ENCODE data around the gene FRMPD2. TPM values are rescaled to one million over a fixed set of nuclear protein-coding genes. Genes with fewer than 3 reads are reported as not detected.
"Not testable (repeated sequence)": the region's sequence is repeated elsewhere in the genome, so short reads cannot be mapped to it uniquely, and the experiment has no call there.

The FRMPD2 gene
- total RNA-seq, 2 experiments from 2014 or later, result not detected

- peaks cover 7% of the 10 kb centered on the region for H3K9me3 Mint-ChIP-seq (ENCODE audit: low read depth)
- DNase-seq (no peak), ATAC-seq (no peak)
- peaks cover 26% of the 10 kb centered on the region for H3K4me1 Mint-ChIP-seq
- peaks cover 6% of the 10 kb centered on the region for H3K36me3 Mint-ChIP-seq
- CTCF ChIA-PET, result no interaction called here
- H3K4me3 Mint-ChIP-seq, result no peak overlapping the region
- no peak overlapping the region for H3K27ac Mint-ChIP-seq
- peaks cover 23% of the 10 kb centered on the region for H3K27me3 Mint-ChIP-seq
Measured at GRCh38 chr10:48284002-48284546, 9.6 kb upstream of the FRMPD2 start.

GRCh38 chr10:48282829-48283228 is 8.3 kb upstream of the FRMPD2 start:
- peaks cover 6% of the 10 kb centered on the region for H3K36me3 Mint-ChIP-seq
- CTCF ChIA-PET, result no interaction called here
- H3K27ac Mint-ChIP-seq, result no peak overlapping the region
- peaks cover 26% of the 10 kb centered on the region for H3K27me3 Mint-ChIP-seq
- H3K4me3 Mint-ChIP-seq, result no peak overlapping the region
- ATAC-seq, result no peak
- H3K4me1 Mint-ChIP-seq, result peaks cover 14% of the 10 kb centered on the region
- peaks cover 7% of the 10 kb centered on the region for H3K9me3 Mint-ChIP-seq (ENCODE audit: low read depth)
- no peak for DNase-seq

- ATAC-seq; H3K9me3 Mint-ChIP-seq (ENCODE audit: low read depth); CTCF ChIA-PET; H3K27ac Mint-ChIP-seq; H3K4me1 Mint-ChIP-seq; H3K36me3 Mint-ChIP-seq; H3K4me3 Mint-ChIP-seq; DNase-seq: not testable (repeated sequence)
- H3K27me3 Mint-ChIP-seq, result peaks cover 32% of the 10 kb centered on the region
Measured at GRCh38 chr10:48281697-48282096, 7.2 kb upstream of the FRMPD2 start.

GRCh38 chr10:48279081-48279751 is 4.7 kb upstream of the FRMPD2 start:
- no peak overlapping the region for H3K4me3 Mint-ChIP-seq
- peaks cover 25% of the 10 kb centered on the region for H3K27me3 Mint-ChIP-seq
- CTCF ChIA-PET, result no interaction called here
- H3K27ac Mint-ChIP-seq, result no peak overlapping the region
- H3K36me3 Mint-ChIP-seq, result peaks cover 4% of the 10 kb centered on the region
- ATAC-seq (no peak), DNase-seq (no peak)
- H3K9me3 Mint-ChIP-seq (ENCODE audit: low read depth), result peaks cover 4% of the 10 kb centered on the region
- H3K4me1 Mint-ChIP-seq, result peaks cover 6% of the 10 kb centered on the region

- CTCF ChIA-PET, result no interaction called here
- peaks cover 24% of the 10 kb centered on the region for H3K27me3 Mint-ChIP-seq
- no peaks in the 10 kb centered on the region for H3K36me3 Mint-ChIP-seq
- ATAC-seq (no peak), DNase-seq (no peak)
- peaks cover 2% of the 10 kb centered on the region for H3K9me3 Mint-ChIP-seq (ENCODE audit: low read depth)
- H3K27ac Mint-ChIP-seq, result no peak overlapping the region
- no peak overlapping the region for H3K4me3 Mint-ChIP-seq
- H3K4me1 Mint-ChIP-seq, result peaks cover 4% of the 10 kb centered on the region
Measured at GRCh38 chr10:48277093-48277492, 2.6 kb upstream of the FRMPD2 start.

GRCh38 chr10:48273741-48274140 is 755 bp downstream of the FRMPD2 start:
- no peak overlapping the region for H3K4me3 Mint-ChIP-seq
- H3K9me3 Mint-ChIP-seq (ENCODE audit: low read depth), result no peaks in the 10 kb centered on the region
- H3K4me1 Mint-ChIP-seq, result no peaks in the 10 kb centered on the region
- H3K36me3 Mint-ChIP-seq, result no peaks in the 10 kb centered on the region
- CTCF ChIA-PET, result no interaction called here
- no peak overlapping the region for H3K27ac Mint-ChIP-seq
- ATAC-seq (no peak), DNase-seq (no peak)
- peaks cover 21% of the 10 kb centered on the region for H3K27me3 Mint-ChIP-seq

GRCh38 chr10:48272682-48273081 is 1.8 kb downstream of the FRMPD2 start:
- H3K4me1 Mint-ChIP-seq, result no peaks in the 10 kb centered on the region
- ATAC-seq, result no peak
- peaks cover 19% of the 10 kb centered on the region for H3K27me3 Mint-ChIP-seq
- CTCF ChIA-PET, result no interaction called here
- DNase-seq, result no peak
- no peaks in the 10 kb centered on the region for H3K9me3 Mint-ChIP-seq (ENCODE audit: low read depth)
- no peaks in the 10 kb centered on the region for H3K36me3 Mint-ChIP-seq
- H3K27ac Mint-ChIP-seq, result no peak overlapping the region
- no peak overlapping the region for H3K4me3 Mint-ChIP-seq

GRCh38 chr10:48271047-48271730 is 3.3 kb downstream of the FRMPD2 start:
- H3K27me3 Mint-ChIP-seq, result peaks cover 23% of the 10 kb centered on the region
- H3K36me3 Mint-ChIP-seq, result no peaks in the 10 kb centered on the region
- no peak for DNase-seq
- no peak overlapping the region for H3K27ac Mint-ChIP-seq
- CTCF ChIA-PET, result no interaction called here
- no peaks in the 10 kb centered on the region for H3K4me1 Mint-ChIP-seq
- ATAC-seq, result no peak
- no peaks in the 10 kb centered on the region for H3K9me3 Mint-ChIP-seq (ENCODE audit: low read depth)
- no peak overlapping the region for H3K4me3 Mint-ChIP-seq

- peak; percentile 42 for ATAC-seq
- no peak overlapping the region for H3K27ac Mint-ChIP-seq
Measured at GRCh38 chr10:48266528-48266927, 8.0 kb downstream of the FRMPD2 start.

GRCh38 chr10:48258105-48258504 is 16.4 kb downstream of the FRMPD2 start:
- Mint-ChIP-seq H3K36me3 (no peaks in the 10 kb centered on the region), H3K4me3 (no peak overlapping the region), H3K4me1 (no peaks in the 10 kb centered on the region), H3K27me3 (peaks cover 37% of the 10 kb centered on the region), H3K9me3 (ENCODE audit: low read depth) (no peaks in the 10 kb centered on the region), H3K27ac (no peak overlapping the region)
- no peak for ATAC-seq
- CTCF ChIA-PET, result interaction anchor here (1.9 kb wide), 1 partner anchor 42 kb away, joined by 4 read pairs; no protein-coding TSS in a partner anchor
- DNase-seq, result no peak

More at GRCh38 chr10:48266528-48266927, 8.0 kb downstream of the FRMPD2 start:
- Mint-ChIP-seq H3K9me3 (ENCODE audit: low read depth) (no peaks in the 10 kb centered on the region), H3K4me3 (no peak overlapping the region), H3K36me3 (no peaks in the 10 kb centered on the region), H3K27me3 (peaks cover 36% of the 10 kb centered on the region), H3K4me1 (no peaks in the 10 kb centered on the region)
- DNase-seq, result no peak
- CTCF ChIA-PET, result no interaction called here

- DNase-seq, result no peak
- no peaks in the 10 kb centered on the region for H3K4me1 Mint-ChIP-seq
- no peaks in the 10 kb centered on the region for H3K9me3 Mint-ChIP-seq (ENCODE audit: low read depth)
- no peak for ATAC-seq
- CTCF ChIA-PET, result interaction anchor here (1.9 kb wide), 1 partner anchor 41 kb away, joined by 4 read pairs; no protein-coding TSS in a partner anchor
- no peak overlapping the region for H3K27ac Mint-ChIP-seq
- peaks cover 36% of the 10 kb centered on the region for H3K27me3 Mint-ChIP-seq
- no peaks in the 10 kb centered on the region for H3K36me3 Mint-ChIP-seq
- H3K4me3 Mint-ChIP-seq, result no peak overlapping the region
Measured at GRCh38 chr10:48257407-48257961, 17.0 kb downstream of the FRMPD2 start.

GRCh38 chr10:48255722-48256121 is 18.8 kb downstream of the FRMPD2 start:
- H3K27ac Mint-ChIP-seq, result no peak overlapping the region
- DNase-seq, result no peak
- H3K9me3 Mint-ChIP-seq (ENCODE audit: low read depth), result no peaks in the 10 kb centered on the region
- H3K4me1 Mint-ChIP-seq, result no peaks in the 10 kb centered on the region
- no peak overlapping the region for H3K4me3 Mint-ChIP-seq
- H3K36me3 Mint-ChIP-seq, result no peaks in the 10 kb centered on the region
- CTCF ChIA-PET, result no interaction called here
- ATAC-seq, result no peak
- H3K27me3 Mint-ChIP-seq, result peaks cover 18% of the 10 kb centered on the region

GRCh38 chr10:48254750-48255512 is 19.6 kb downstream of the FRMPD2 start:
- H3K36me3 Mint-ChIP-seq, result no peaks in the 10 kb centered on the region
- H3K4me3 Mint-ChIP-seq, result no peak overlapping the region
- DNase-seq (no peak), ATAC-seq (no peak)
- H3K4me1 Mint-ChIP-seq, result no peaks in the 10 kb centered on the region
- H3K27ac Mint-ChIP-seq, result no peak overlapping the region
- peaks cover 12% of the 10 kb centered on the region for H3K27me3 Mint-ChIP-seq
- H3K9me3 Mint-ChIP-seq (ENCODE audit: low read depth), result no peaks in the 10 kb centered on the region
- CTCF ChIA-PET, result no interaction called here

All from activated CD8-positive, alpha-beta memory T cell treated with anti-CD3 and anti-CD28 coated beads, Interleukin-2, amount 10 ng/mL, durations not matched to agents 7 days and 5 days (primary cell).